K562 (cell line): ENCODE results near the gene LDLR. TPM values are rescaled to one million over a fixed set of nuclear protein-coding genes. Genes with fewer than 3 reads are reported as not detected.

ENCODE experiments used
- GATA2 ChIP-seq: sonication (generic); formaldehyde crosslinking; IDR thresholded peaks from 2 replicates; pipeline ENCODE4 v1.4.0; 2020; ENCODE audit warnings: mild to moderate bottlenecking, missing genetic modification reagents
- JUNB ChIP-seq: fragments of 450-650 bp; formaldehyde crosslinking; conservative IDR thresholded peaks from 2 replicates; pipeline ENCODE4 v1.4.0; 2020; ENCODE audit warnings: mild to moderate bottlenecking
- MTA2 ChIP-seq: fragments of 450-650 bp; IDR thresholded peaks from 2 replicates; pipeline ENCODE4 v1.6.1; 2016; ENCODE audit warnings: low read depth
- U2AF1 ChIP-seq: fragments of 200-400 bp; formaldehyde crosslinking; optimal IDR thresholded peaks from 2 replicates; pipeline ENCODE3; 2017; ENCODE audit warnings: mild to moderate bottlenecking, low read depth, low read length, moderate library complexity
- ZNF263 ChIP-seq: sonication (generic); formaldehyde crosslinking; IDR thresholded peaks from 2 replicates; pipeline ENCODE4 v1.8.0; 2022; ENCODE audit warnings: mild to moderate bottlenecking, missing genetic modification reagents, borderline replicate concordance
- polyA plus RNA-seq, 8 experiments: library from polyadenylated mRNA; depleted of rRNA in 4 of 8; stranded (reverse) in 5 of 8; unstranded in 3 of 8; fragments of >200 nt; fragmentation: Nextera tagmentation in 2 of 8; fragmentation: Illumina TruSeq in 1 of 8; extraction: Ambion mirVana in 2 of 8; extraction: Trizol in 1 of 8; gene quantifications; 2 replicates each; pipeline versions ENCODE4 v1.2.1 to v1.2.3, GENCODE V29; 2011 to 2014; ENCODE audit warnings: inconsistent platforms in 1 of 8, missing spikeins in 1 of 8
- total RNA-seq, 7 experiments: library from RNA; depleted of rRNA in 6 of 7; stranded (reverse); fragments of >200 nt in 6 of 7; fragmentation: Illumina TruSeq in 2 of 7; extraction: Trizol in 2 of 7; gene quantifications; 2 replicates each; pipeline versions ENCODE4 v1.2.1 to v1.2.3, GENCODE V29; 2011 to 2021; ENCODE audit warnings: low replicate concordance in 1 of 7
- TF ChIP-seq, protein P1 (sequence below): fragments of 250-450 bp; sonication (Bioruptor Pico); IDR thresholded peaks from 2 replicates; pipeline ENCODE4 v1.4.0; 2020; ENCODE audit warnings: mild to moderate bottlenecking, moderate library complexity
- TF ChIP-seq, protein P2 (sequence below), 2 experiments: fragments of 450-650 bp; formaldehyde crosslinking in 1 of 2; IDR thresholded peaks; 2 replicates each; pipeline versions ENCODE4 v1.4.0 to v1.6.1; 2014 to 2020; ENCODE audit warnings: mild to moderate bottlenecking in 2 of 2, borderline replicate concordance in 1 of 2, low read depth in 1 of 2
- TF ChIP-seq, protein P3 (sequence below): fragments of 450-650 bp; IDR thresholded peaks from 2 replicates; pipeline ENCODE4 v1.6.1; 2016; ENCODE audit warnings: borderline replicate concordance
- TF ChIP-seq, protein P4 (sequence below): fragments of 250-450 bp; sonication (Bioruptor Pico); IDR thresholded peaks from 2 replicates; pipeline ENCODE4 v1.5.0; 2021; ENCODE audit warnings: mild to moderate bottlenecking, borderline replicate concordance

Gene LDLR
- total and polyA plus RNA-seq, 9 of the 15 experiments (the other 6 are each of a cell fraction or from before 2014, with no cell fraction given), result 19.9 to 114 (median 56.3) TPM

DNA sequence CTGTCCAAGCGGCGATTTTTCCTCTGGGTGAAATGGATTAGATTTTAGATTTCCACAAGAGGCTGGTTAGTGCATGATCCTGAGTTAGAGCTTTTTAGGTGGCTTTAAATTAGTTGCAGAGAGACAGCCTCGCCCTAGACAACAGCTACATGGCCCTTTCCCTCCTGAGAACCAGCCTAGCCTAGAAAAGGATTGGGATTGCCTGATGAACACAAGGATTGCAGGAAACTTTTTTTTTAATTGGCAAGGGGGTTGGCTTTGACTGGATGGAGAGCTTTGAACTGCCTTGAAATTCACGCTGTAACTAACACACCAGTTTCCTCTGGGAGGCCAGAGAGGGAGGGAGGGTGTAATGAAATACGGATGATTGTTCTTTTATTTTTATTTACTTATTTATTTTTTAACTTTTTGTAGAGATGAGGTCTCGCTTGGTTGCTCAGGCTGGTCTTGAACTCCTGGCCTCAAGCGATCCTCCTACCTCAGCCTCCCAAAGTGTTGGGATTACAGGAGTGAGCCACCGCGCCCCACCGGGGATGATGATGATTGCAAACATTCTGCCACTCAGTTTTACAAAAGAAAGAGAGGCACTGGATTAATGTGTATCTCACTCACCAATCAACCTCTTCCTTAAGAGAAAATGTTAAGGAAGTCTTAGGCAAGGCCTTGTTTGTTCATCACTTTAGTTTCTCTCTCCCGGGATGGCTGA, 1.9 kb downstream of the LDLR start (continued):
- TF ChIP-seq, protein P1, sequence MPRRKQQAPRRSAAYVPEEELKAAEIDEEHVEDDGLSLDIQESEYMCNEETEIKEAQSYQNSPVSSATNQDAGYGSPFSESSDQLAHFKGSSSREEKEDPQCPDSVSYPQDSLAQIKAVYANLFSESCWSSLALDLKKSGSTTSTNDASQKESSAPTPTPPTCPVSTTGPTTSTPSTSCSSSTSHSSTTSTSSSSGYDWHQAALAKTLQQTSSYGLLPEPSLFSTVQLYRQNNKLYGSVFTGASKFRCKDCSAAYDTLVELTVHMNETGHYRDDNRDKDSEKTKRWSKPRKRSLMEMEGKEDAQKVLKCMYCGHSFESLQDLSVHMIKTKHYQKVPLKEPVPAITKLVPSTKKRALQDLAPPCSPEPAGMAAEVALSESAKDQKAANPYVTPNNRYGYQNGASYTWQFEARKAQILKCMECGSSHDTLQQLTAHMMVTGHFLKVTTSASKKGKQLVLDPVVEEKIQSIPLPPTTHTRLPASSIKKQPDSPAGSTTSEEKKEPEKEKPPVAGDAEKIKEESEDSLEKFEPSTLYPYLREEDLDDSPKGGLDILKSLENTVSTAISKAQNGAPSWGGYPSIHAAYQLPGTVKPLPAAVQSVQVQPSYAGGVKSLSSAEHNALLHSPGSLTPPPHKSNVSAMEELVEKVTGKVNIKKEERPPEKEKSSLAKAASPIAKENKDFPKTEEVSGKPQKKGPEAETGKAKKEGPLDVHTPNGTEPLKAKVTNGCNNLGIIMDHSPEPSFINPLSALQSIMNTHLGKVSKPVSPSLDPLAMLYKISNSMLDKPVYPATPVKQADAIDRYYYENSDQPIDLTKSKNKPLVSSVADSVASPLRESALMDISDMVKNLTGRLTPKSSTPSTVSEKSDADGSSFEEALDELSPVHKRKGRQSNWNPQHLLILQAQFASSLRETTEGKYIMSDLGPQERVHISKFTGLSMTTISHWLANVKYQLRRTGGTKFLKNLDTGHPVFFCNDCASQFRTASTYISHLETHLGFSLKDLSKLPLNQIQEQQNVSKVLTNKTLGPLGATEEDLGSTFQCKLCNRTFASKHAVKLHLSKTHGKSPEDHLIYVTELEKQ, result no peak
- TF ChIP-seq U2AF1 (no peak), ZNF263 (0 out of 2 replicates have a peak, but pooled peaks have one; percentile 57), MTA2 (no peak), GATA2 (CRISPR knock-in tag) (no peak), JUNB (CRISPR knock-in tag) (no peak)
- TF ChIP-seq, protein P2, sequence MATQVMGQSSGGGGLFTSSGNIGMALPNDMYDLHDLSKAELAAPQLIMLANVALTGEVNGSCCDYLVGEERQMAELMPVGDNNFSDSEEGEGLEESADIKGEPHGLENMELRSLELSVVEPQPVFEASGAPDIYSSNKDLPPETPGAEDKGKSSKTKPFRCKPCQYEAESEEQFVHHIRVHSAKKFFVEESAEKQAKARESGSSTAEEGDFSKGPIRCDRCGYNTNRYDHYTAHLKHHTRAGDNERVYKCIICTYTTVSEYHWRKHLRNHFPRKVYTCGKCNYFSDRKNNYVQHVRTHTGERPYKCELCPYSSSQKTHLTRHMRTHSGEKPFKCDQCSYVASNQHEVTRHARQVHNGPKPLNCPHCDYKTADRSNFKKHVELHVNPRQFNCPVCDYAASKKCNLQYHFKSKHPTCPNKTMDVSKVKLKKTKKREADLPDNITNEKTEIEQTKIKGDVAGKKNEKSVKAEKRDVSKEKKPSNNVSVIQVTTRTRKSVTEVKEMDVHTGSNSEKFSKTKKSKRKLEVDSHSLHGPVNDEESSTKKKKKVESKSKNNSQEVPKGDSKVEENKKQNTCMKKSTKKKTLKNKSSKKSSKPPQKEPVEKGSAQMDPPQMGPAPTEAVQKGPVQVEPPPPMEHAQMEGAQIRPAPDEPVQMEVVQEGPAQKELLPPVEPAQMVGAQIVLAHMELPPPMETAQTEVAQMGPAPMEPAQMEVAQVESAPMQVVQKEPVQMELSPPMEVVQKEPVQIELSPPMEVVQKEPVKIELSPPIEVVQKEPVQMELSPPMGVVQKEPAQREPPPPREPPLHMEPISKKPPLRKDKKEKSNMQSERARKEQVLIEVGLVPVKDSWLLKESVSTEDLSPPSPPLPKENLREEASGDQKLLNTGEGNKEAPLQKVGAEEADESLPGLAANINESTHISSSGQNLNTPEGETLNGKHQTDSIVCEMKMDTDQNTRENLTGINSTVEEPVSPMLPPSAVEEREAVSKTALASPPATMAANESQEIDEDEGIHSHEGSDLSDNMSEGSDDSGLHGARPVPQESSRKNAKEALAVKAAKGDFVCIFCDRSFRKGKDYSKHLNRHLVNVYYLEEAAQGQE (IDR thresholded peaks at IDR 0.05; ENCODE audit: borderline replicate concordance), result no peak; the same call in 1 of the 2 replicates
- TF ChIP-seq, protein P2 (CRISPR knock-in tag; IDR thresholded peaks at IDR 0.05; ENCODE audit: low read depth), result no peak
- TF ChIP-seq, protein P3, sequence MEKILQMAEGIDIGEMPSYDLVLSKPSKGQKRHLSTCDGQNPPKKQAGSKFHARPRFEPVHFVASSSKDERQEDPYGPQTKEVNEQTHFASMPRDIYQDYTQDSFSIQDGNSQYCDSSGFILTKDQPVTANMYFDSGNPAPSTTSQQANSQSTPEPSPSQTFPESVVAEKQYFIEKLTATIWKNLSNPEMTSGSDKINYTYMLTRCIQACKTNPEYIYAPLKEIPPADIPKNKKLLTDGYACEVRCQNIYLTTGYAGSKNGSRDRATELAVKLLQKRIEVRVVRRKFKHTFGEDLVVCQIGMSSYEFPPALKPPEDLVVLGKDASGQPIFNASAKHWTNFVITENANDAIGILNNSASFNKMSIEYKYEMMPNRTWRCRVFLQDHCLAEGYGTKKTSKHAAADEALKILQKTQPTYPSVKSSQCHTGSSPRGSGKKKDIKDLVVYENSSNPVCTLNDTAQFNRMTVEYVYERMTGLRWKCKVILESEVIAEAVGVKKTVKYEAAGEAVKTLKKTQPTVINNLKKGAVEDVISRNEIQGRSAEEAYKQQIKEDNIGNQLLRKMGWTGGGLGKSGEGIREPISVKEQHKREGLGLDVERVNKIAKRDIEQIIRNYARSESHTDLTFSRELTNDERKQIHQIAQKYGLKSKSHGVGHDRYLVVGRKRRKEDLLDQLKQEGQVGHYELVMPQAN, result peak; percentile 43; the same call in 1 of the 2 replicates
- TF ChIP-seq, protein P4, sequence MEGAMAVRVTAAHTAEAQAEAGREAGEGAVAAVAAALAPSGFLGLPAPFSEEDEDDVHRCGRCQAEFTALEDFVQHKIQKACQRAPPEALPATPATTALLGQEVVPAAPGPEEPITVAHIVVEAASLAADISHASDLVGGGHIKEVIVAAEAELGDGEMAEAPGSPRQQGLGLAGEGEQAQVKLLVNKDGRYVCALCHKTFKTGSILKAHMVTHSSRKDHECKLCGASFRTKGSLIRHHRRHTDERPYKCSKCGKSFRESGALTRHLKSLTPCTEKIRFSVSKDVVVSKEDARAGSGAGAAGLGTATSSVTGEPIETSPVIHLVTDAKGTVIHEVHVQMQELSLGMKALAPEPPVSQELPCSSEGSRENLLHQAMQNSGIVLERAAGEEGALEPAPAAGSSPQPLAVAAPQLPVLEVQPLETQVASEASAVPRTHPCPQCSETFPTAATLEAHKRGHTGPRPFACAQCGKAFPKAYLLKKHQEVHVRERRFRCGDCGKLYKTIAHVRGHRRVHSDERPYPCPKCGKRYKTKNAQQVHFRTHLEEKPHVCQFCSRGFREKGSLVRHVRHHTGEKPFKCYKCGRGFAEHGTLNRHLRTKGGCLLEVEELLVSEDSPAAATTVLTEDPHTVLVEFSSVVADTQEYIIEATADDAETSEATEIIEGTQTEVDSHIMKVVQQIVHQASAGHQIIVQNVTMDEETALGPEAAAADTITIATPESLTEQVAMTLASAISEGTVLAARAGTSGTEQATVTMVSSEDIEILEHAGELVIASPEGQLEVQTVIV, result no peak
